GM12872 (cell line): Measurements from ENCODE around the gene ELL.

Experiments used
- TF ChIP-seq, protein P1 (sequence below): IDR thresholded peaks from 3 replicates; pipeline ENCODE4 v1.5.1; 2011; ENCODE audit warnings: low read depth, mild to moderate bottlenecking, low read length, moderate library complexity; ENCODE audit not compliant: insufficient read depth

ELL gene

GRCh38 chr19:18517606-18518005 lies 4.3 kb downstream of the ELL start:
- TF ChIP-seq, protein P1, sequence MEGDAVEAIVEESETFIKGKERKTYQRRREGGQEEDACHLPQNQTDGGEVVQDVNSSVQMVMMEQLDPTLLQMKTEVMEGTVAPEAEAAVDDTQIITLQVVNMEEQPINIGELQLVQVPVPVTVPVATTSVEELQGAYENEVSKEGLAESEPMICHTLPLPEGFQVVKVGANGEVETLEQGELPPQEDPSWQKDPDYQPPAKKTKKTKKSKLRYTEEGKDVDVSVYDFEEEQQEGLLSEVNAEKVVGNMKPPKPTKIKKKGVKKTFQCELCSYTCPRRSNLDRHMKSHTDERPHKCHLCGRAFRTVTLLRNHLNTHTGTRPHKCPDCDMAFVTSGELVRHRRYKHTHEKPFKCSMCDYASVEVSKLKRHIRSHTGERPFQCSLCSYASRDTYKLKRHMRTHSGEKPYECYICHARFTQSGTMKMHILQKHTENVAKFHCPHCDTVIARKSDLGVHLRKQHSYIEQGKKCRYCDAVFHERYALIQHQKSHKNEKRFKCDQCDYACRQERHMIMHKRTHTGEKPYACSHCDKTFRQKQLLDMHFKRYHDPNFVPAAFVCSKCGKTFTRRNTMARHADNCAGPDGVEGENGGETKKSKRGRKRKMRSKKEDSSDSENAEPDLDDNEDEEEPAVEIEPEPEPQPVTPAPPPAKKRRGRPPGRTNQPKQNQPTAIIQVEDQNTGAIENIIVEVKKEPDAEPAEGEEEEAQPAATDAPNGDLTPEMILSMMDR: no peak

- TF ChIP-seq, protein P1: no peak
Measured at GRCh38 chr19:18515959-18516358, 5.9 kb downstream of the ELL start.

DNA sequence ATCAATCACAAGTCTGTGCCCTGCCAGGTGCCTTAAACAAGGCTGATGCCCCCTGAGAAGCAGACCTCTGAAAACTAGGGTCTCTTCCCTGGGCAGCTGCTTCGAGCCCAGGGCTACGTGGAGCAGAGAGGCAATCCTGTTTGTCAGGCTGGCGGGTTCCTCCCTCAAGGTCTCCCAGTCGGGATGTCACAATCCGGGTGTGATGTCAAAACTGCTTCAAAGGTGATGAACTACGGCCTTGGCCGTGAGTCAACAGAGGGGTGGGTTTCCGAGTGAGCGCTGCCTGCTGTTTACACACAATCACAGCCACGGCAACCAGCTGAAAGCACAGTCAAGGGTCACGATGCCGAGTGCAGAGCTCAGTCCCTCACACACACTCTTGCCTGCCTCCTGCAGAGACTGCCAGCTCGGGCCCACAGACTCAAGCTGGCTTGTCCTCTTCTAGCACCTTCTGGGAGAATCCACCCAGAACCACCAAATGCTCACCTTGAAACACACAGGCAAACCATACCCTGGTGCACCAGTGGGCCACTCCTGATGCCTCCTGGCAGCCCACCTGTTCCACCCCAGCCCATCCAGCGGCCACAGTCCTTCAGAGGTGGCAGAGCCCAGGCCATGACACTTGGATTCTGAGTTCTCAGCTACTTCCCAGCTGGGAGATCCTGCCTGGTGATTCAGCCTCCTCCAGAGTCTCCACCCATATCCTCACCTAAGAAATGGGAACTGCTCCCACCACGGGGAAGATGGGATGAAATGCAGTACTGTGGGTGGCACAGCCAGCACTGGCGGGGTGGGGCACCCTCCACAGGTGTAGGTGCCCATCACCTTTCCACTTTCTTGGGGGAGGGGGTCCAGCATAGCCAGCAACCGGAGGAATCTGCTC lies 6.8 kb downstream of the ELL start:
- TF ChIP-seq, protein P1: no peak

DNA sequence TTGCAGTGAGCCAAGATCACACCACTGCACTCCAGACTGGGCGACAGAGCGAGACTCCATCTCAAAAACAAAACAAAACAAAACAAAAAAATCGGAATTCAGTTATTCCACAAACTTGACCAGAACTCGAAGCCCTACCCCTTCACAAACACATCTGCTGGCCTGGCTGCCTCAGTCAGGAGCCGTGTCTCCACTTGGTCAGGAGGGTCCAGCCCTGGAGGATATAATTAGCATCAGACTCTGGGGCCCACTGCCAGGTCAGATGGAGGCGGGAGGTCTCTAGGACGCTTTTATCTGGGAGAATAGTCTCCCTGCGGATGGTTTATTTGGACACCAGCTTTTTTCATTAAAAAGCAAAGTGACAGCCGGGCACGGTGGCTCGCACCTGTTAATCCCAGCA lies 8.0 kb downstream of the ELL start:
- TF ChIP-seq, protein P1: no peak

- TF ChIP-seq, protein P1: no peak
Measured at GRCh38 chr19:18510216-18510615, 11.7 kb downstream of the ELL start.

DNA sequence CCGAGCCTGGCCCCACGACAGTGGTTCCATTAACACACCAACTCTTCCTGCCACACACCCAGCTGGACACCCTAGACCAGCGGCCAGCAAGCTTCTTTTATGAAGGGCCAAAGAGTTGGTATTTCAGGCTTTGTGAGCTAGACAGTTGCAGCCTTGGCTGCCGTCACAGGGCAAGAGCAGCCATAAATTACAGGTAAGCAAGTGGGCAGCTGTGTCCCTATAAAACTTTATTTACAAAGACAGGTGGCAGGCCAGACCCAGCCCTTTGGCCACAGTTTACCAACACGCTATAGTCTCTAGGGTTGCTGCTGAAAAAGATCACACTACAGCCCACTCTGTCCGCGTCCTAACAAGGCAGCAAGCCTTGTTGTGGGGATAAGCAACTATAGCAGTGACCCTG lies 13.3 kb downstream of the ELL start:
- TF ChIP-seq, protein P1: no peak

GRCh38 chr19:18507727-18508440 lies 14.0 kb downstream of the ELL start:
- TF ChIP-seq, protein P1: no peak
